HEK293T (cell line): ENCODE measurements around the gene MAPK12.

Experiments
- FOXK2 ChIP-seq: fragments of 450-650 bp; IDR thresholded peaks from 2 replicates; pipeline ENCODE4 v1.6.1; 2016; ENCODE audit warnings: mild to moderate bottlenecking
- HDGF ChIP-seq: fragments of 450-650 bp; IDR thresholded peaks from 2 replicates; pipeline ENCODE4 v1.6.1; 2017; ENCODE audit warnings: antibody characterized with exemption, borderline replicate concordance
- NFRKB ChIP-seq: fragments of 450-650 bp; IDR thresholded peaks from 2 replicates; pipeline ENCODE4 v1.6.1; 2016; ENCODE audit warnings: mild to moderate bottlenecking, moderate library complexity
- PKNOX1 ChIP-seq: fragments of 450-650 bp; IDR thresholded peaks from 2 replicates; pipeline ENCODE4 v1.6.1; 2016
- TARDBP ChIP-seq: fragments of 450-650 bp; IDR thresholded peaks from 2 replicates; pipeline ENCODE4 v1.6.1; 2016

GRCh38 chr22:50294319-50294656, 32.8 kb upstream of the MAPK12 start:
- TF ChIP-seq TARDBP: no peak
- no peak for TF ChIP-seq HDGF
- no peak for TF ChIP-seq NFRKB
- no peak for TF ChIP-seq PKNOX1
- no peak for TF ChIP-seq FOXK2
